Natural killer cell (primary cell): ENCODE data around the gene ABHD6. TPM values are rescaled to one million over a fixed set of nuclear protein-coding genes. Genes with fewer than 3 reads are reported as not detected.

Experiments
- ATAC-seq, 3 donors: fragments of 150-1000 bp in 2 of 3; fragments of 200-7000 bp in 1 of 3; cut with Tn5 transposase; 1 replicate in 1 of 3; 2 replicates in 2 of 3; pipeline ENCODE4 v1.10.0; 2021; ENCODE audit warnings: mild to moderate bottlenecking in 2 of 3, moderate library complexity in 2 of 3
- DNase-seq, 2 donors: peaks; one replicate each; pipeline versions ENCODE4 v3.0.0 to v3.0.0-alpha.2; 2013 to 2021; ENCODE audit warnings: mixed read lengths in 1 of 2
- H3K27ac ChIP-seq: one replicate; pipeline ENCODE4 v1.5.1; 2013; ENCODE audit warnings: mild to moderate bottlenecking, low read length
- H3K27me3 ChIP-seq: one replicate; pipeline ENCODE4 v1.6.1; 2013; ENCODE audit warnings: low read length; ENCODE audit not compliant: control insufficient read depth, insufficient read depth
- H3K36me3 ChIP-seq: one replicate; pipeline ENCODE4 v1.6.1; 2013; ENCODE audit warnings: low read length; ENCODE audit not compliant: control insufficient read depth, insufficient read depth
- H3K4me1 ChIP-seq: one replicate; pipeline ENCODE4 v1.6.1; 2013; ENCODE audit warnings: low read length; ENCODE audit not compliant: control insufficient read depth, insufficient read depth
- H3K4me3 ChIP-seq: one replicate; pipeline ENCODE4 v1.5.1; 2013; ENCODE audit warnings: low read length
- H3K9me3 ChIP-seq: one replicate; pipeline ENCODE4 v1.6.1; 2013; ENCODE audit warnings: low read length; ENCODE audit not compliant: control insufficient read depth, insufficient read depth
- H3K27ac Mint-ChIP-seq, 2 donors: one replicate each; pipeline ENCODE4 v1.8.0; 2022; ENCODE audit warnings: mild to moderate bottlenecking in 2 of 2, mixed read lengths in 2 of 2, moderate library complexity in 1 of 2
- H3K27me3 Mint-ChIP-seq, 2 donors: one replicate each; pipeline ENCODE4 v1.8.0; 2022; ENCODE audit warnings: low read depth in 2 of 2, mixed read lengths in 2 of 2
- H3K36me3 Mint-ChIP-seq: one replicate; pipeline ENCODE4 v1.8.0; 2022; ENCODE audit warnings: mixed read lengths
- H3K4me1 Mint-ChIP-seq, 2 donors: one replicate each; pipeline ENCODE4 v1.8.0; 2022; ENCODE audit warnings: mixed read lengths in 2 of 2
- H3K4me3 Mint-ChIP-seq: one replicate; pipeline ENCODE4 v1.8.0; 2022; ENCODE audit warnings: mild to moderate bottlenecking, moderate library complexity, mixed read lengths
- H3K9me3 Mint-ChIP-seq, 2 donors: one replicate each; pipeline ENCODE4 v1.8.0; 2022; ENCODE audit warnings: mixed read lengths in 2 of 2
- WGBS: methylation state at CpG from one replicate; pipeline ENCODE4 v1.1.7; 2013; ENCODE audit warnings: missing lambda C conversion rate; ENCODE audit not compliant: insufficient coverage; 5-methylcytosine and 5-hydroxymethylcytosine counted together
- intact Hi-C: fragments of 100-400 bp; cut with micrococcal nuclease; formaldehyde crosslinking; loops from one replicate; pipeline ENCODE4 v1.14.2; 2022
- total RNA-seq, 4 donors: library from RNA; stranded (reverse); fragments of 120-200 nt in 1 of 4; gene quantifications; one replicate each; pipeline versions ENCODE4 v1.2.3 to v1.2.4, GENCODE V29; 2013 to 2022
- TF ChIP-seq, protein P1 (sequence below): fragments of 200-600 bp; IDR thresholded peaks from one replicate; pipeline ENCODE4 v1.8.0; 2022; ENCODE audit warnings: antibody characterized with exemption

ABHD6 gene
- total RNA-seq, 3 donors from 2014 or later (not counting 1 experiment from before 2014, with no cell fraction given) = 5.0 to 10.6 (median 9.3) TPM

DNA sequence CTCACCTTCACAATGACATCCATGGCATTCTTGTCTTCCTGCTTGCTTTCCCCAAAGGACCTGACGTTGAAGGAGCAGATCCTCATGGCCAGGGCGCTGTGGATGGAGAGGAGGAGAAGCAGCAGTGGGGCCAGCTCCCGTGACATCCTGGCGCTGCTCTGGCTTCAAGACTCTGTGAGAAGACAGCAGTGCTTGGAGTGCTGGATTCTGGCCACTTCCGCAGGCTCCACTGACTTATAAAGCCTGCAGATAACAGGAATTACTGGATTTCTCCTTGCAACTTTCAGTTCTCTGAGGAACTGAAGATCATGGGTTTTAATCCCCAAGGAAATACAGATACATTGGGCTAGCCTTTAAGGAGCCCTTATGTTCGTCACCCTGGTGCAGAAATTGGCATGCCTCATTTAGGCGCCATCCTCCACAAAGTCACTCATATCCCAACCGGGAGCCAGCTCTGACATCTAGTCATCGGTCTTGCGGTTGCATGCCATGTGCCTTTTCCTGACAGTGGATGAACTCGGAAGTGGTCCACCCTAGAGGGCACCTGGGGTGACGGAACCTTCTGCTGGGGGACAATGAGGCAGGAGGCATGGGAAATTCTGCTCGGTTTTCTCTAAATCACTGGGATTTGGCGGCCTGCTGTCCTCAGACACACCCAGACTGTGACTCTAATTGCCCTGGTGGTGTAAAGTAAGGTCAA lies 26.7 kb upstream of the ABHD6 start, which contains the start of gene DNASE1L3:
Gene DNASE1L3, minus strand, starts transcription at position 212 of the 700 bp plus-strand sequence. Its CDS starts 66 bp downstream, at position 146.
- no peaks in the 10 kb centered on the region for H3K9me3 ChIP-seq
- Mint-ChIP-seq H3K27me3 (peaks cover 7 to 12% of the 10 kb centered on the region in 2 donors), H3K4me1 (peaks cover 0 to 6% of the 10 kb centered on the region in 2 donors), H3K27ac (no peak within 1 kb of the TSS), H3K36me3 (no peaks in the 10 kb centered on the region), H3K4me3 (no peak within 1 kb of the TSS), H3K9me3 (no peaks in the 10 kb centered on the region)
- no peak within 1 kb of the TSS for H3K4me3 ChIP-seq
- TF ChIP-seq, protein P1, sequence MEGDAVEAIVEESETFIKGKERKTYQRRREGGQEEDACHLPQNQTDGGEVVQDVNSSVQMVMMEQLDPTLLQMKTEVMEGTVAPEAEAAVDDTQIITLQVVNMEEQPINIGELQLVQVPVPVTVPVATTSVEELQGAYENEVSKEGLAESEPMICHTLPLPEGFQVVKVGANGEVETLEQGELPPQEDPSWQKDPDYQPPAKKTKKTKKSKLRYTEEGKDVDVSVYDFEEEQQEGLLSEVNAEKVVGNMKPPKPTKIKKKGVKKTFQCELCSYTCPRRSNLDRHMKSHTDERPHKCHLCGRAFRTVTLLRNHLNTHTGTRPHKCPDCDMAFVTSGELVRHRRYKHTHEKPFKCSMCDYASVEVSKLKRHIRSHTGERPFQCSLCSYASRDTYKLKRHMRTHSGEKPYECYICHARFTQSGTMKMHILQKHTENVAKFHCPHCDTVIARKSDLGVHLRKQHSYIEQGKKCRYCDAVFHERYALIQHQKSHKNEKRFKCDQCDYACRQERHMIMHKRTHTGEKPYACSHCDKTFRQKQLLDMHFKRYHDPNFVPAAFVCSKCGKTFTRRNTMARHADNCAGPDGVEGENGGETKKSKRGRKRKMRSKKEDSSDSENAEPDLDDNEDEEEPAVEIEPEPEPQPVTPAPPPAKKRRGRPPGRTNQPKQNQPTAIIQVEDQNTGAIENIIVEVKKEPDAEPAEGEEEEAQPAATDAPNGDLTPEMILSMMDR = no peak
- DNase-seq = no peak
- intact Hi-C loops = no loop called here
- no peaks in the 10 kb centered on the region for H3K27me3 ChIP-seq
- peaks cover 16% of the 10 kb centered on the region for H3K4me1 ChIP-seq
- no peak within 1 kb of the TSS for H3K27ac ChIP-seq
- H3K36me3 ChIP-seq = no peaks in the 10 kb centered on the region
- ATAC-seq = no peak
- WGBS = 84% methylated on average over 14 of the region's 14 CpGs

DNA sequence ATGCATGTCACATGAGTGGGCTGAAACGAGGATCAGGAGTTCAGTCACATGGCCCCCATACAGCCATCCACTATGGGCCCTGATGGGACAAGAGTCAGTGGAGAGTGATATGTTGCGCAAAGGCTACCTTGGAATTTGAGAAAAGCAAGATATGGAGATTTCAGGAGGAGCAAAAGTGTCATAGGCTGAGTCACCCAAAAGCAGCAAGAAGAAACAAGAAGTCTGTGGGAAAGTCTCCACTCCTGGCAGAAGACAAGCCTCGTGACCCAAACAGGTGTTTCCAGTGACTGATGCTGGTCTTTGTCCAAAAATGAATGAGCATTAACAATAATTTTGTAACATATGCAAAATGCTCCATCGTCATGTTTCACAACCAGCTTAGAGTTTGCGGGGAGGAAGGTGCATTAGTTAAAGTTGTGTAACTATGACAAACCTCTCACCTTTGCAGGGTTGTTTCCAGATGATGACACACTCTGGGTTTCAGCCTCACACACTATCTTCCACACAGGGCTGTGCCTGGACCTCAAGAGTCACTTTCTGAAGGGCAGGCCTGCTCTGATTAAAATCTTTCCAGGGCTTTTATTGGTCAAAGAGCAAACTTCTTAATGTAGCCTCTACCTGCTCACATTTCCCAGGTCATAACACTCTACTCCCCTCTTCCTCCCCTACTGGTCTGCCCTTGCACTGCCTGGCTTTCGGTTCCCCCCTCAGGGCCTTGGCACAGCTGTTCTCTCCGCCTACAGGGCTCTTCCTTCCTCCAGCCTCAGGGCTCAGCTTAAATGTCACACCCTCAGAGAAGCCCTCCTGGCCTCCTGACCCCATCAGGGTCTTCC lies 22.9 kb upstream of the ABHD6 start:
- peaks cover 8 to 14% of the 10 kb centered on the region in 2 donors for H3K4me1 Mint-ChIP-seq
- 51% methylated on average over 5 of the region's 7 CpGs for WGBS
- Histone ChIP-seq H3K27me3 (no peaks in the 10 kb centered on the region), H3K9me3 (no peaks in the 10 kb centered on the region), H3K36me3 (no peaks in the 10 kb centered on the region), H3K4me3 (no peak overlapping the region), H3K4me1 (peaks cover 23% of the 10 kb centered on the region), H3K27ac (peak overlapping the region; percentile 64)
- intact Hi-C loops = loop anchor here (5.0 kb wide), 2 partner anchors 207 to 817 kb away; partner anchors contain the start of gene FLNB
- H3K27ac Mint-ChIP-seq = peak overlapping the region in 1 of 2 donors; percentile 33
- peaks cover 2 to 6% of the 10 kb centered on the region in 2 donors for H3K27me3 Mint-ChIP-seq
- no peak overlapping the region for H3K4me3 Mint-ChIP-seq
- ATAC-seq (peak; percentile 47 to 59 (median 48)), DNase-seq (peak in 1 of 2 donors; percentile 19)
- no peaks in the 10 kb centered on the region for H3K9me3 Mint-ChIP-seq
- TF ChIP-seq, protein P1 = no peak
- no peaks in the 10 kb centered on the region for H3K36me3 Mint-ChIP-seq

DNA sequence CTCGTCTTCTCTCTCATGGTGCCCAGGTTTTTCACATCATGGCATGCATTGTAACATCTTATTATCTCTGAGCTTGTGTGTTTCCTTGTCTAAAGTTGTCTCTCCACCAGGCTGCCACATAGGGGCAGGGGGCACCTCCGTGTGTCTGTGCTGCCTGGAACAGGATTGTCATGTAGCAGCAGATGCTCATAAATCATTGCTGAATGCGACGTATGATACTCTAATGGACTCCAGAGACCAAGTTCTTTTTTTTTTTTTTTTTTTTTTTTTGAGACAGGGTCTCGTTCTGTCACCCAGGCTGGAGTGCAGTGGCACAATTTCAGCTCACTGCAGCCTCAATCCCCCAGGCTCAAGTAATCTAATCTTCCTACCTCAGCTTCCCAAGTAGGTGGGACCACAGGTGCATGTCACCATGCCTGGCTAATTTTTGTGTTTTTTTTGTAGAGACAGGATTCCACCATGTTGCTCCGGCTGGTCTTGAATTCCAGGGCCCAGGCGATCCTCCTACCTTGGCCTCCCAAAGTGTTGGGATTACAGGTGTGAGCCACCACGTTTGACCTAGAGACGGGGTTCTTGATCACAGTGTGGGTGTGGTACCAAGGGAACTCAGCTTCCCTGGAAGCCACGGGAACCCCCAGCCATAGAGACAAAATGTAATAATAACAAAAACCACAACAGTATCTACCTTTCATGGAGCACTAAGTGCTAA lies 22.1 kb upstream of the ABHD6 start:
- H3K27me3 Mint-ChIP-seq = peaks cover 0 to 2% of the 10 kb centered on the region in 2 donors
- 60% methylated on average over 10 of the region's 10 CpGs for WGBS
- H3K36me3 Mint-ChIP-seq = no peaks in the 10 kb centered on the region
- Histone ChIP-seq H3K27me3 (no peaks in the 10 kb centered on the region), H3K4me3 (no peak overlapping the region), H3K27ac (peak overlapping the region; percentile 64), H3K9me3 (no peaks in the 10 kb centered on the region), H3K36me3 (no peaks in the 10 kb centered on the region), H3K4me1 (peaks cover 23% of the 10 kb centered on the region)
- TF ChIP-seq, protein P1 = no peak
- H3K9me3 Mint-ChIP-seq = no peaks in the 10 kb centered on the region
- ATAC-seq (no peak), DNase-seq (no peak)
- peaks cover 8 to 14% of the 10 kb centered on the region in 2 donors for H3K4me1 Mint-ChIP-seq
- peak overlapping the region in 1 of 2 donors; percentile 33 for H3K27ac Mint-ChIP-seq
- intact Hi-C loops = loop anchor here (2.0 to 5.0 kb wide), 3 partner anchors 39 to 818 kb away; partner anchors contain the start of gene FLNB
- H3K4me3 Mint-ChIP-seq = no peak overlapping the region
